WTC11 (cell line): ENCODE results near the gene PRSS33. TPM values are rescaled to one million over a fixed set of nuclear protein-coding genes. Genes with fewer than 3 reads are reported as not detected.

Source experiments
- ATAC-seq: fragments of 200-7000 bp; cut with Tn5 transposase; 2 replicates; pipeline ENCODE4 v1.10.0; 2021; ENCODE audit warnings: mild to moderate bottlenecking, moderate library complexity
- CTCF ChIA-PET: fragments of 300-600 bp; sonication (Branson Sonifier 250); formaldehyde crosslinking; loops from one replicate; lab custom pipeline; 2021; ENCODE audit warnings: antibody characterized with exemption; lab: Charles Lee
- POLR2A ChIA-PET: fragments of 350-600 bp; sonication (Branson Sonifier 250); formaldehyde crosslinking; loops from one replicate; lab custom pipeline; 2021; ENCODE audit warnings: antibody characterized with exemption; lab: Charles Lee
- DNase-seq: peaks from one replicate; pipeline ENCODE4 v3.0.0; 2021; ENCODE audit warnings: low spot score
- H3K27ac Mint-ChIP-seq: 2 replicates; pipeline ENCODE4 v1.8.0; 2021; ENCODE audit warnings: mixed read lengths
- H3K27me3 Mint-ChIP-seq: 2 replicates; pipeline ENCODE4 v1.8.0; 2021; ENCODE audit warnings: low read depth, mild to moderate bottlenecking, moderate library complexity, mixed read lengths
- H3K36me3 Mint-ChIP-seq: 2 replicates; pipeline ENCODE4 v1.8.0; 2021; ENCODE audit warnings: mixed read lengths
- H3K4me1 Mint-ChIP-seq: 2 replicates; pipeline ENCODE4 v1.8.0; 2022; ENCODE audit warnings: mixed read lengths
- H3K4me3 Mint-ChIP-seq: 2 replicates; pipeline ENCODE4 v1.8.0; 2021; ENCODE audit warnings: mild to moderate bottlenecking, moderate library complexity, mixed read lengths
- H3K9me3 Mint-ChIP-seq: 2 replicates; pipeline ENCODE4 v1.8.0; 2021; ENCODE audit warnings: mixed read lengths
- ATF6 ChIP-seq: sonication (generic); formaldehyde crosslinking; IDR thresholded peaks from 2 replicates; pipeline ENCODE4 v1.8.1; 2023; ENCODE audit warnings: mild to moderate bottlenecking, missing genetic modification reagents
- CTCF ChIP-seq: fragments of 200-600 bp; IDR thresholded peaks from 2 replicates; pipeline ENCODE4 v1.8.0; 2022; ENCODE audit warnings: antibody characterized with exemption
- E2F5 ChIP-seq: sonication (generic); formaldehyde crosslinking; IDR thresholded peaks from 2 replicates; pipeline ENCODE4 v1.8.1; 2022; ENCODE audit warnings: mild to moderate bottlenecking, moderate library complexity, missing genetic modification reagents
- FOXK1 ChIP-seq: sonication (generic); formaldehyde crosslinking; IDR thresholded peaks from 2 replicates; pipeline ENCODE4 v1.8.0; 2022; ENCODE audit warnings: mild to moderate bottlenecking, moderate library complexity, missing genetic modification reagents
- FOXP1 ChIP-seq: sonication (generic); formaldehyde crosslinking; IDR thresholded peaks from 2 replicates; pipeline ENCODE4 v1.8.0; 2022; ENCODE audit warnings: missing genetic modification reagents, mild to moderate bottlenecking, moderate library complexity, borderline replicate concordance
- FOXP4 ChIP-seq: sonication (generic); formaldehyde crosslinking; IDR thresholded peaks from 2 replicates; pipeline ENCODE4 v1.8.0; 2022; ENCODE audit warnings: mild to moderate bottlenecking, missing genetic modification reagents
- GTF2I ChIP-seq: fragments of 250-450 bp; sonication (Bioruptor Pico); conservative IDR thresholded peaks from 2 replicates; pipeline ENCODE4 v1.4.0; 2021; ENCODE audit warnings: mild to moderate bottlenecking
- HMGXB4 ChIP-seq: sonication (generic); formaldehyde crosslinking; IDR thresholded peaks from 2 replicates; pipeline ENCODE4 v1.8.1; 2023; ENCODE audit warnings: mild to moderate bottlenecking, moderate library complexity, missing genetic modification reagents
- SP1 ChIP-seq: sonication (generic); formaldehyde crosslinking; conservative IDR thresholded peaks from 2 replicates; pipeline ENCODE4 v1.8.1; 2022; ENCODE audit warnings: missing genetic modification reagents
- TEAD4 ChIP-seq: sonication (generic); formaldehyde crosslinking; IDR thresholded peaks from 2 replicates; pipeline ENCODE4 v1.8.0; 2022; ENCODE audit warnings: mild to moderate bottlenecking, missing genetic modification reagents
- TP53 ChIP-seq: sonication (generic); formaldehyde crosslinking; IDR thresholded peaks from 2 replicates; pipeline ENCODE4 v1.8.1; 2023; ENCODE audit warnings: mild to moderate bottlenecking, missing genetic modification reagents
- ZNF396 ChIP-seq: fragments of 250-450 bp; sonication (Bioruptor Pico); IDR thresholded peaks from 2 replicates; pipeline ENCODE4 v1.8.0; 2021; ENCODE audit warnings: mild to moderate bottlenecking, moderate library complexity, borderline replicate concordance
- total RNA-seq: library from RNA; stranded (reverse); gene quantifications from 3 replicates; pipeline ENCODE4 v1.2.3, GENCODE V29; 2021
- TF ChIP-seq, protein P1 (sequence below): sonication (generic); formaldehyde crosslinking; IDR thresholded peaks from 2 replicates; pipeline ENCODE4 v1.8.0; 2022; ENCODE audit warnings: missing genetic modification reagents
- TF ChIP-seq, protein P2 (sequence below): sonication (generic); formaldehyde crosslinking; IDR thresholded peaks from 2 replicates; pipeline ENCODE4 v1.8.0; 2023; ENCODE audit warnings: mild to moderate bottlenecking, missing genetic modification reagents

Gene PRSS33
- total RNA-seq, 1 experiment from 2014 or later, result 0.24 TPM

DNA sequence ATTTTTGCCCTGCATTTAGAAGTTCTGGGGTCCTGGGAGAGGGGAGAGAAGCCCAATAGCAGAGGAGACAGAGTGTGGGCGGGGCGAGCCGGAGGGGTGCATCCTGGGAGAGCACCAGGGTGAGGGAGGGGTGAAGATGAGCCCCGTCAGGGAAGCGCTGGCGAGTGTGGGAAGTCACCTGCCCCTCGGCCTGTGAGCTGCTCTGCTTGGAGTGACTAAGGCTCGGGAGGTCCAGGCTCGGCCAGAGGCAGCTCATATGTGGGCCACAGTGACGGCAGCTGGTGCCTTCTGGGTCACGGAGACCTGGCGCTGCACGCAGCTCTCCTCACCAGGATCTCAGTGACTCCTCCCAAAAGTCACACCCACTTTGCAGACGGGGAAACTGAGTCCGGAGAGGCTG, 43.8 kb upstream of the PRSS33 start:
- no peak for ATAC-seq
- no peak overlapping the region for H3K27ac Mint-ChIP-seq
- TF ChIP-seq HMGXB4 (no peak), CTCF (no peak), GTF2I (CRISPR knock-in tag) (no peak), TEAD4 (no peak), FOXP4 (no peak), FOXP1 (no peak), SP1 (CRISPR knock-in tag) (no peak), ATF6 (no peak), TP53 (CRISPR knock-in tag) (no peak), E2F5 (CRISPR knock-in tag) (no peak), FOXK1 (CRISPR knock-in tag) (no peak), ZNF396 (CRISPR knock-in tag) (no peak)
- TF ChIP-seq, protein P1, sequence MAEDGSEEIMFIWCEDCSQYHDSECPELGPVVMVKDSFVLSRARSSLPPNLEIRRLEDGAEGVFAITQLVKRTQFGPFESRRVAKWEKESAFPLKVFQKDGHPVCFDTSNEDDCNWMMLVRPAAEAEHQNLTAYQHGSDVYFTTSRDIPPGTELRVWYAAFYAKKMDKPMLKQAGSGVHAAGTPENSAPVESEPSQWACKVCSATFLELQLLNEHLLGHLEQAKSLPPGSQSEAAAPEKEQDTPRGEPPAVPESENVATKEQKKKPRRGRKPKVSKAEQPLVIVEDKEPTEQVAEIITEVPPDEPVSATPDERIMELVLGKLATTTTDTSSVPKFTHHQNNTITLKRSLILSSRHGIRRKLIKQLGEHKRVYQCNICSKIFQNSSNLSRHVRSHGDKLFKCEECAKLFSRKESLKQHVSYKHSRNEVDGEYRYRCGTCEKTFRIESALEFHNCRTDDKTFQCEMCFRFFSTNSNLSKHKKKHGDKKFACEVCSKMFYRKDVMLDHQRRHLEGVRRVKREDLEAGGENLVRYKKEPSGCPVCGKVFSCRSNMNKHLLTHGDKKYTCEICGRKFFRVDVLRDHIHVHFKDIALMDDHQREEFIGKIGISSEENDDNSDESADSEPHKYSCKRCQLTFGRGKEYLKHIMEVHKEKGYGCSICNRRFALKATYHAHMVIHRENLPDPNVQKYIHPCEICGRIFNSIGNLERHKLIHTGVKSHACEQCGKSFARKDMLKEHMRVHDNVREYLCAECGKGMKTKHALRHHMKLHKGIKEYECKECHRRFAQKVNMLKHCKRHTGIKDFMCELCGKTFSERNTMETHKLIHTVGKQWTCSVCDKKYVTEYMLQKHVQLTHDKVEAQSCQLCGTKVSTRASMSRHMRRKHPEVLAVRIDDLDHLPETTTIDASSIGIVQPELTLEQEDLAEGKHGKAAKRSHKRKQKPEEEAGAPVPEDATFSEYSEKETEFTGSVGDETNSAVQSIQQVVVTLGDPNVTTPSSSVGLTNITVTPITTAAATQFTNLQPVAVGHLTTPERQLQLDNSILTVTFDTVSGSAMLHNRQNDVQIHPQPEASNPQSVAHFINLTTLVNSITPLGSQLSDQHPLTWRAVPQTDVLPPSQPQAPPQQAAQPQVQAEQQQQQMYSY (CRISPR knock-in tag), result no peak
- TF ChIP-seq, protein P2, sequence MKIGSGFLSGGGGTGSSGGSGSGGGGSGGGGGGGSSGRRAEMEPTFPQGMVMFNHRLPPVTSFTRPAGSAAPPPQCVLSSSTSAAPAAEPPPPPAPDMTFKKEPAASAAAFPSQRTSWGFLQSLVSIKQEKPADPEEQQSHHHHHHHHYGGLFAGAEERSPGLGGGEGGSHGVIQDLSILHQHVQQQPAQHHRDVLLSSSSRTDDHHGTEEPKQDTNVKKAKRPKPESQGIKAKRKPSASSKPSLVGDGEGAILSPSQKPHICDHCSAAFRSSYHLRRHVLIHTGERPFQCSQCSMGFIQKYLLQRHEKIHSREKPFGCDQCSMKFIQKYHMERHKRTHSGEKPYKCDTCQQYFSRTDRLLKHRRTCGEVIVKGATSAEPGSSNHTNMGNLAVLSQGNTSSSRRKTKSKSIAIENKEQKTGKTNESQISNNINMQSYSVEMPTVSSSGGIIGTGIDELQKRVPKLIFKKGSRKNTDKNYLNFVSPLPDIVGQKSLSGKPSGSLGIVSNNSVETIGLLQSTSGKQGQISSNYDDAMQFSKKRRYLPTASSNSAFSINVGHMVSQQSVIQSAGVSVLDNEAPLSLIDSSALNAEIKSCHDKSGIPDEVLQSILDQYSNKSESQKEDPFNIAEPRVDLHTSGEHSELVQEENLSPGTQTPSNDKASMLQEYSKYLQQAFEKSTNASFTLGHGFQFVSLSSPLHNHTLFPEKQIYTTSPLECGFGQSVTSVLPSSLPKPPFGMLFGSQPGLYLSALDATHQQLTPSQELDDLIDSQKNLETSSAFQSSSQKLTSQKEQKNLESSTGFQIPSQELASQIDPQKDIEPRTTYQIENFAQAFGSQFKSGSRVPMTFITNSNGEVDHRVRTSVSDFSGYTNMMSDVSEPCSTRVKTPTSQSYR (CRISPR knock-in tag), result no peak
- ChIA-PET POLR2A (no interaction called here), CTCF (interaction anchor here (0.9 to 2.2 kb wide), 2 partner anchors 11 to 37 kb away, joined by 5 to 7 read pairs; no protein-coding TSS in a partner anchor)
- H3K4me3 Mint-ChIP-seq, result no peak overlapping the region
- peaks cover 5% of the 10 kb centered on the region; the same call in 1 of the 2 replicates for H3K27me3 Mint-ChIP-seq
- no peak for DNase-seq
- H3K36me3 Mint-ChIP-seq, result no peaks in the 10 kb centered on the region
- peaks cover 9% of the 10 kb centered on the region for H3K4me1 Mint-ChIP-seq
- peaks cover 6% of the 10 kb centered on the region for H3K9me3 Mint-ChIP-seq
